HG03060 (cell line): ENCODE measurements around the gene ZNF282.
"Not testable (repeated sequence)": the region's sequence is repeated elsewhere in the genome, so short reads cannot be mapped to it uniquely, and the experiment has no call there.

Source experiments
- ATAC-seq: cut with Tn5 transposase; IDR thresholded peaks from one replicate; pipeline ENCODE4 v1.9.1; 2021; ENCODE audit warnings: low read depth, moderate number of reproducible peaks; ENCODE audit not compliant: unreplicated experiment

Gene ZNF282

DNA sequence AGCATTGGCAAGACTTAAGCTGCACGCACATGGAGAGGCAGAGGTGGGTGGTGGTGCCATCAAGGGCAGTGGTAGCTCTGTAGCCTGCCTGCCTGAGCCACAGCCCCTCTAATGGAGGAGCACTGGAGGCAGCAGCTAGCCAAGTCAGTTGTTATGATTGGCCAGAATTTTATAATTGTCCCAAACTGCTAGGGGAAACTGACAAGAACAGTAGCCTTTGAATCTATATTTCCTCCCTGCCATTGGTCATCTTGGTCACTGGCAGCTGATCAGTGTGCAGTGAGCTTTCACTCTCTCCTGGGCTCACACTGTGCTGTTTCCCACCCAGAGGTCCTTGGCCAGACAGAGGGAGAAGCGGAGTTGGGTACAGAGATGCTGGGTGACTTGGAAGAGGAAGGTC lies 57.0 kb downstream of the ZNF282 start:
- no peak for ATAC-seq

DNA sequence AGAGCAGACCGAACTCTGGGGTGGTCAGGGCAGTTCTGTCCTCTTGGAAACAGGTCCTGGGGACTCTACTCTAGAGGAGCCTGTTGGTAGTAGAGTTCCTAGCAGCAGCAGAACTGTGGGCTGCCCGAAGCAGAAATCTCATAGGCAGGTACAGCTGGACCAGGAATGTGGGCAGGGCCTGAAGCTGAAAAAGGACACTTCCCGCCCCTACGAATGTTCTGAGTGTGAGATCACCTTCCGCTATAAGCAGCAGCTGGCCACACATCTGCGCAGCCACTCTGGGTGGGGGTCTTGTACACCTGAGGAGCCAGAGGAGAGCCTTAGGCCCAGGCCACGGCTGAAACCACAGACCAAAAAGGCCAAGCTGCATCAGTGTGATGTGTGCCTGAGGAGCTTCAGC lies 58.3 kb downstream of the ZNF282 start:
- ATAC-seq: no peak

DNA sequence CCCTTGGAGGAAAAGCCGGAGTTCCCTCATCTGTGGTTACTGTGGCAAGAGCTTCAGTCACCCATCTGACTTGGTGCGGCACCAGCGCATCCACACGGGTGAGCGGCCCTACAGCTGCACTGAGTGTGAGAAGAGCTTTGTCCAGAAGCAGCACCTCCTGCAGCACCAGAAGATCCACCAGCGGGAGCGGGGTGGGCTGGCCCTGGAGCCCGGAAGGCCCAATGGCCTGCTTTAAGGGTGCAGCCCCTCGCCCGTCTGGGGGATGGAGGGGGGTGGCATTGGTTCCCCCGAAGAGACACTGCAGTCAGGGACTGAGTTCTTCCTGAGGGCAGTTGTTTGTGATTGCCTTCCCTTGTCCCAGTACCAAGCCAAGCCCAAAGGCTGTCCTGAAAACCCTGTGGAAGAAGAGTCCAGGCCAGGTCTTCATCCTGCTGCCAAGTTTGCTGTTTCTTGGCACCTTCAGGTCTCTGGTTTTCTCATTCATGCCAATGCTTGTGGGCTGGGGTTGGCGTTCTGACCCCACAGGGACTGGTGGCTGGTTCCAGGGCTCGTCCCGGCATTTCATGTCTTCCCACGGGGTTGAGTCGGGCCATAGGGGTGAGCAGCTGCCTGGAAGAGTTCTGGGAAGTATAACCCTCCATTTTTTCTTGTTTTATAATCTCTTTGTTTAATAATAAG lies 59.0 kb downstream of the ZNF282 start:
- ATAC-seq: no peak

DNA sequence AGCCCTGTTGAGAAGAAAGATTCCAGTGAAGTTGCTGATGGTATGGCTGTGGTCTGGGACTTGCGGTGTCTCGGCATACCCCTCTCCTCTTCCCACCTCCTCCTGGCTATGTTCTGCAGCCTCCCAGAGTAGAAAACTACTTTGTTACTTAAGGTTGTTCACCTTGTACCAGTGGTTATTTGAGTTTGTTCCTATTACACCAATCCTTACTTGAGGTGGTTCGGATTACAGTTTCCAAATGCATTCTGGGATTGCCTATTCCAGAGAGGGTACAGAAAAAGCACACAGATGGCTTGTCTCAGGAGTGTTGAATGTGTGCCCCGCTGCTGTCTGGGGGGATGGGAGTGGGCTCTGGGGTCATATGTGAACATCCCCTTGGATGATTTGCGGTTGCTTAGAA lies 59.8 kb downstream of the ZNF282 start:
- ATAC-seq: no peak

DNA sequence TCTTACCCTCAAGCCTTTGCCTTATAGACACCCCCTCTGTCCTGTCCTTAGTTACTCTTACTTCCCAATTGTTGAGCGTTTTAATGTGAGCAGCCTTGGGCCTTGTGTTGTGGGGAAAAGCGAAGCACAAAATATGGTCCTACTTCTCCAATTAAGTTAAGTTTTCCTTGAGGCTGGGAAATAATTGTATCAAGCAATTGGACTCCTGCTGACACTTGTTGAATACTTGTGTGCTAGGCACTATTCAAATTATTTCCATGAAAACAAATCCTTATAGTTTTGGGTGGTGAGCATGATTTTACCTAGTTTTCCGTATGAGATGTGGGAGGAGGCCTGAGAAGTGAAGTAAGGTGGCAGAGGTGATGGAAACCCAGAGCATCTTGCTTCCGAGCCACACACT lies 61.2 kb downstream of the ZNF282 start:
- no peak for ATAC-seq

DNA sequence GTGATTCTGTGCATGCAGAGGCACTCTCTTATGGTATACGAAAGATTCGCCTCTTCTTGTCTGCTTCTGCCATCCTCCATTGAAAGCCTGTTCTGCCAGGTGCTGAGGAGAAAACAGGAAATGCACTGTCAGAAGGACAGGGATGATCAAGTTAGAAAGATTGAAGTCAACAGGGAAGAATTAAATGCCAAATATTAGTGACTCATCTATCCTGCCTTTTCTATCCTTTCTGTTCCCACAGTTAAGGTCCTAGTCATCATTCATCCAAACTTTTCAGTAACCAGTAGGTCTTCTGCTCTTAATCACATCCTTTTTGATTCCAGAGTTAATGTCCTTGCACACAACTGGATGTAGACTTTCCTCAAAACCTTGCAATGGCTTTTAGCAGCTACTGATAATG lies 61.8 kb downstream of the ZNF282 start:
- no peak for ATAC-seq

DNA sequence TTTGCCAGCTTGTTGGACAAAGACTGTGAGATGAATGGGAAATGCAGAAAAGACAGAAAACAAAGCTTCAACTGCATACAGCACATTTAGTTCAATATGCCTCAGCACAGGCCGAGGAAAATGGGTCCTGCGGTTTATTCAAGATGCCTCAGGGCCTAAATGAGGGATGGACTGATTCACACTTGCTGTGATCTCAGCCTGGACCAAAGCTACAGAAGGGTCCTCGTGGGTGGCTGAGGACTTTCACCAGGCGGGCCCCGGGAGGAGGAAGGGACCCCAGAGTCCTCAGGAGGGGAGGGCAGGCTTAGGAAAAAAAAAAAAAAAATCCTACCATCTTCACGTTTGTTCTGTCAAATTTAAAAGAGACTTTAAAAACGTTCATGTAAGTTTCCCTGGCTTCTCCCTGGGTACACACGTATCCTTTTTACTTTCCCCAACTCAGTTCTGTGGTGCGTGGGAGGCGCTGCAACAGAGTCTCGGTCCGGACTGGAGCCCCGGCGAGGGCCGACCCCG lies 66.0 kb downstream of the ZNF282 start:
- no peak for ATAC-seq

DNA sequence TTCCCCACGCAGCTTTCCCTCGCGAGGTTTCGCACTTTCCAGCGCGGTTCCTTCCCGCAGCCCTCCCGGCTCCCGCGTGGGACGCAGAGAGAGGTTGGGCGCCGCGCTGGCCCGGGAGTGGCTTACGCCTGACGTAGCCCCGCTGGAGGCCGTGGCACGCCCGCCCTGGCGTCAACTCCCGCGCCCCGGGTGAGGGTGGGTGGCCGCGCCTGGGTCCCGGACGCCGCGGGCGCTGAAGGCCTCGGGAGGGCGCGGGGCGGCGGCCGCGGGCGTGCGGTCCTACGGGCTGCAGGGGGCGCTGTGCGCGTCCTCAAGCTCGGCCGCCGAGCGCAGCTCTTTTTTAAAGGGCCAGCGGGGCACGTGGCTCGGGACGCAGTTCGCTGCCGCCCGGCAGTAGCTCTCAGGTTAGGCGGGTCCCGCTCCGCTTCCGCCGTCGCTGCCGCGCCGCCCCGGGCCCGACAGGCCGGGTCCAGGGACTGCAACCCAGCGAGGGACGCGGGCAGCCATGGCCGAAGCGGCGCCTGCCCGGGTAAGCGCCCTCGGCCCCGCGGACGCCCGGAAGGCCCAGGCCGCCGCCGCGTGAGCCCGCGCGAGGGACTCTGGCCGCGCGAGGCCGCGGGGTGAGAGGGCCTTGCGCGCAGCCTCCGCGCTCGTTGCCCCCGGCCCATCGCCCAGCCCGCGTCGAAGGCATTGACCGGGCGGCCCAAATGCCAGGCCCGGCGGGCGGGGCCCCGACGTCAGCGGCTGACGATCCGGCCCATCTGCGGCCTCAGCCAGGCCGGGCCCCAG lies 66.7 kb downstream of the ZNF282 start, which contains the start of gene ZNF783:
TSS of gene ZNF783 (plus strand) at position 368 of the 789 bp plus-strand sequence. CDS start at position 506, 138 bp downstream.
- peak; percentile 61 for ATAC-seq

DNA sequence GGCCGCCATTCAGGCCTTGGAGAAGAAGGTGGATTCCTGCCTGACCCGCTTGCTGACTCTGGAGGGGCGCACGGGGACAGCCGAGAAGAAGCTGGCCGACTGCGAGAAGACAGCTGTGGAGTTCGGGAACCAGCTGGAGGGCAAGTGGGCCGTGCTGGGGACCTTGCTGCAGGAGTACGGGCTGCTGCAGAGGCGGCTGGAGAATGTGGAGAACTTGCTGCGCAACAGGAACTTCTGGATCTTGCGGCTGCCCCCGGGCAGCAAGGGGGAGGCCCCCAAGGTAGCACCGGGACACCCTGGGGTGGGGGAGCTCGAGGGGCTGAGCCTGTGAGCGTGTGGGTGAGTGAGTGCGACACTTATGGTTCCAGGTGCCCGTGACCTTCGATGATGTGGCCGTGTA lies 71.1 kb downstream of the ZNF282 start:
- ATAC-seq: no peak

DNA sequence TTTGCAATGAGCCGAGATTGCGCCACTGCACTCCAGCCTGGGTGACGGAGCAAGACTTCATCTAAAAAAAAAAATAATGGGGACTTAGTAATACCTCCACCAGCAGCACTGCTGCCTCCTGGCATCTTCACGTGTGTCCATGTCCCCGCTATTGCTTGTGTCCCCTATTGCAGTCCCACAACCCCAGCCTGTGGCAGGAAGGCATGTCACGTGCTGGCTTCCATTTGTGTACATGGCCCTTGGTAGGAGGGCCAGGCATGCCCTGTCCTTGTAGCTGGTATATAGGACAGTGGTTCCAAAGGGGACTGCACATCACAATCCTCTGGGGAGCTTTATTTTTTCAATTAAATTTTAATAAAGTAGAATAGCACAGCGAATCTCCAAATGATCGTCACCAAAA lies 72.4 kb downstream of the ZNF282 start:
- ATAC-seq: no peak

DNA sequence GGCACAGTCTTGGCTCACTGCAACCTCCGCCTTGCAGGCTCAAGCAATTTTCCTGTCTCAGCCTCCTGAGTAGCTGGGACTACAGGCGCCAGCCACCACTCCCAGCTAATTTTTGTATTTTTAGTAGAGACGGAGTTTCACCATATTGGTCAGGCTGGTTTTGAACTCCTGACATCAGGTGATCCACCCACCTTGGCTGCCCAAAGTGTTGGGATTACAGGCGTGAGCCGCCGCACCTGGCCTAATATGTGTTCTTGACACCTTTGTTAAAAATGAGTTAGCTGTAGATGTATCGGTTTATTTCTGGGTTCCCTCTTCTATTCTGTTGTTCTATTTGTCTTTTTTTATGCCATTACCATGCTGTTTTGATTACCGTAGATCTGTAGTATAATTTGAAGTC lies 79.1 kb downstream of the ZNF282 start:
- ATAC-seq: not testable (repeated sequence)
